Uterus (tissue), 2 donors: Measurements from ENCODE around the gene CELSR3.

ENCODE experiments used
- CTCF ChIP-seq, 4 experiments: fragments of 200-600 bp in 2 of 4; fragments of 450-650 bp in 2 of 4; sonication (generic) in 2 of 4; IDR thresholded peaks; one replicate each; pipeline ENCODE4 v1.5.1; 2016 to 2019; ENCODE audit warnings: antibody characterized with exemption in 4 of 4, mild to moderate bottlenecking in 2 of 4, moderate library complexity in 1 of 4
- POLR2A ChIP-seq, 2 donors: fragments of 450-650 bp; IDR thresholded peaks; one replicate each; pipeline ENCODE4 v1.6.1; 2016; ENCODE audit warnings: antibody characterized with exemption in 2 of 2, mild to moderate bottlenecking in 1 of 2, moderate library complexity in 1 of 2

- TF ChIP-seq CTCF (IDR thresholded peaks at IDR 0.05), result no peak
- TF ChIP-seq POLR2A (IDR thresholded peaks at IDR 0.05), result no peak
These were observed 63.0 kb downstream of the CELSR3 start for GRCh38 chr3:48599509-48600285.
